ENCODE results near the gene MED7.

Gene MED7

GRCh38 chr5:157162919-157163510 lies 20.4 kb upstream of the MED7 start:
- no peak for ATAC-seq

- ATAC-seq = no peak
Measured at GRCh38 chr5:157161996-157162395, 19.3 kb upstream of the MED7 start.

GRCh38 chr5:157160001-157160400 lies 17.3 kb upstream of the MED7 start:
- peak; percentile 9 to 19 for ATAC-seq

- ATAC-seq = peak; percentile 90 to 91
Measured at GRCh38 chr5:157159209-157159751, 16.6 kb upstream of the MED7 start.

- no peak for ATAC-seq
Measured at GRCh38 chr5:157157293-157157891, 14.7 kb upstream of the MED7 start.

GRCh38 chr5:157155297-157155696 lies 12.6 kb upstream of the MED7 start:
- ATAC-seq = peak in 1 of 2 donors; percentile 3

- ATAC-seq = no peak
Measured at GRCh38 chr5:157150995-157151394, 8.3 kb upstream of the MED7 start.

- peak; percentile 55 to 74 for ATAC-seq
Measured at GRCh38 chr5:157148734-157149615, 6.3 kb upstream of the MED7 start.

- peak; percentile 34 to 47 for ATAC-seq
Measured at GRCh38 chr5:157143127-157143971, 684 bp upstream of the MED7 start.

- no peak for ATAC-seq
Measured at GRCh38 chr5:157137691-157138090, 5.0 kb downstream of the MED7 start.

- no peak for ATAC-seq
Measured at GRCh38 chr5:157132281-157132612, 10.4 kb downstream of the MED7 start.

GRCh38 chr5:157130925-157131324 lies 11.7 kb downstream of the MED7 start:
- no peak for ATAC-seq

GRCh38 chr5:157121709-157122108 lies 21.0 kb downstream of the MED7 start:
- no peak for ATAC-seq

- no peak for ATAC-seq
Measured at GRCh38 chr5:157120102-157120501, 22.6 kb downstream of the MED7 start.

GRCh38 chr5:157116483-157116954 lies 26.1 kb downstream of the MED7 start:
- peak in 1 of 2 donors; percentile 53 for ATAC-seq

GRCh38 chr5:157115502-157115901 lies 27.2 kb downstream of the MED7 start:
- ATAC-seq = no peak

- no peak for ATAC-seq
Measured at GRCh38 chr5:157115012-157115411, 27.7 kb downstream of the MED7 start.

- ATAC-seq = no peak
Measured at GRCh38 chr5:157113002-157113401, 29.7 kb downstream of the MED7 start.

GRCh38 chr5:157109744-157110143 lies 32.9 kb downstream of the MED7 start:
- peak; percentile 44 to 64 for ATAC-seq

- ATAC-seq = peak; percentile 91 to 92
Measured at GRCh38 chr5:157108976-157109375, 33.7 kb downstream of the MED7 start, which contains the start of gene HAVCR2. Gene HAVCR2, minus strand, starts transcription at chr5:157109044. Its CDS starts 61 bp downstream, at chr5:157108983.

- ATAC-seq = no peak
Measured at GRCh38 chr5:157107508-157107907, 35.2 kb downstream of the MED7 start.
